ENCODE measurements around the gene GPC1.
"Not testable (repeated sequence)": the region's sequence is repeated elsewhere in the genome, so short reads cannot be mapped to it uniquely, and the experiment has no call there.

Gene GPC1

DNA sequence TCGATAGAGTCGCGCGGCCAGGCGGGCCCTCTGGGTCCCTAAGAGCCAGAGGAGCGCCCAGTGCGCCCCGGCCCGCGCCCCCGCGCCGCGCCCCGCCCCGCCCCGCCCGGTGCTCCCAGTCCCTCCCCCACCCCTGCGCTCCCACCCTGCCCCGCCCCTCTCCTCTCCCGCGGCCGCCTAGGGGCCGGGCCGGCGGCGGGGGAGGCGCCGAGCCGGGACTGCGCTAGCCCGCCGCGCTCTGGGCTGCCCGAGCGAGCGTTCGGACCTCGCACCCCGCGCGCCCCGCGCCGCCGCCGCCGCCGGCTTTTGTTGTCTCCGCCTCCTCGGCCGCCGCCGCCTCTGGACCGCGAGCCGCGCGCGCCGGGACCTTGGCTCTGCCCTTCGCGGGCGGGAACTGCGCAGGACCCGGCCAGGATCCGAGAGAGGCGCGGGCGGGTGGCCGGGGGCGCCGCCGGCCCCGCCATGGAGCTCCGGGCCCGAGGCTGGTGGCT, at the start of gene GPC1:
GPC1 (plus strand) TSS at position 207 of the 491 bp plus-strand sequence; CDS start at position 463, 256 bp downstream.
- peak; percentile 86 for DNase-seq

- DNase-seq, result no peak
Observed at GRCh38 chr2:240386326-240386725, 49.1 kb upstream of the GPC1 start.

DNA sequence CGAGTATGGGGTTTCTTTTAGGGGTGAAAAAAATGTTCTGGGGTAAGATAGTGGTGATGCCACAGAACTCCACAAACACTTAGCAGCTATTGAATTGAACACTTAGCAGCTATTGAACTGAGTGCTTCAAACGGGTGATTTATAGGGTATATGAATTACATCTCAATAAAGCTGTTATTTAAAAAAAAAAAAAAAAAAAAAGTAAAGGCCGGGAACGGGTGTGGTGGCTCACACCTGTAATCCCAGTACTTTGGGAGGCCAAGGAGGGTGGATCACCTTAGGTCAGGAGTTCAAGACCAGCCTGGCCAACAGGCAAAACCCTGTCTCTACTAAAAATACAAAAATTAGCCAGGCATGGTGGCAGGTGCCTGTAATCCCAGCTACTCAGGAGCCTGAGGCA, 48.7 kb upstream of the GPC1 start:
- DNase-seq, result not testable (repeated sequence)

DNA sequence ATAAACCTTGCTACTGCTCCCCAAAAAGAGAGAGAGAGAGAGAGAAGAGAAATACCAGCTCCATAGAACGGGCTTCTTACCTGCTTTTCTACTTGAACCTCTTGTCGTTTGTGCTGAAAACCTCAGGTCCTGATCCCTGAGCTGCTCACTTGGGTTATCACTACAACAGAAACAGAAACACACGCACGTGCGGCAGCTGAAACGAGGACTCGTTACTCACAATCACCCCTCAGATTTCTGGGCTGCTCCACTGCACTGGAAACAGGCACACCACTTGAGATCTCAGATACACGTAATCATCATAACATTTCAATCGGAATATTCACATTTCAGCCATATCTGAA, 48.2 kb upstream of the GPC1 start:
- no peak for DNase-seq

DNA sequence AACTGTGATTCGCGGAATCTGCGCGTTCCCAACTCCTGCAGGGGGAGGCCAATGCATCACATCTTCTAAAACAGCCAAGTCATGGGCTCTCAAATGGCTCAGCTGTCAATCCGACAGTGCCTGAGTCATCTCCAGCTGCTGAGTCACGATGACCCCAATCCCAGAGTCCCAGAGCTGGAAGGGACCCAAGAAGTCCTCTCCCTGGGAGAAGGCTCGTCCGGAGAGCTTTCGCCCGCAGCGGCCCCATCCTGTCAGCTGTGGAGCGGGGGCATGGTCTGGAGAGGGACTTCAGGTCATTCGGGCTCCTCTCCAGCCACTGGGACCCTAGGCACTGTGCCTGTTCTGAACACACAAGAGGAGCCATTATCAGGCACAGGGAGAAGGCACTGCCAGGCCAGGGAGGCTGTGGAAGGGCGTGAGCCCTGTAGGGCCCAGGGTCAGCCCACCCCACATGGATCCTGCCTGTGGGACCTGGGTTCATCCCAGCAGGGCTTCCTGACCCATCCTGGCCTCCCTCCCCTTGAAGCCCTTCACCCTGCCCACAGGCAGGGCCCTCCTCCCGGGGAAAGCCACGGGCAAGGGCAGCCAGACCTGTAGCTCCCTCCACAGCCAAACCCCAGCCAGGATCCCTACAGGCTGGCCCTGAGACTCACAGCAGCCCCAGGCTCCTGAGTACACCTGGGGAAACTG, 47.6 kb upstream of the GPC1 start:
- DNase-seq, result peak; percentile 83

DNA sequence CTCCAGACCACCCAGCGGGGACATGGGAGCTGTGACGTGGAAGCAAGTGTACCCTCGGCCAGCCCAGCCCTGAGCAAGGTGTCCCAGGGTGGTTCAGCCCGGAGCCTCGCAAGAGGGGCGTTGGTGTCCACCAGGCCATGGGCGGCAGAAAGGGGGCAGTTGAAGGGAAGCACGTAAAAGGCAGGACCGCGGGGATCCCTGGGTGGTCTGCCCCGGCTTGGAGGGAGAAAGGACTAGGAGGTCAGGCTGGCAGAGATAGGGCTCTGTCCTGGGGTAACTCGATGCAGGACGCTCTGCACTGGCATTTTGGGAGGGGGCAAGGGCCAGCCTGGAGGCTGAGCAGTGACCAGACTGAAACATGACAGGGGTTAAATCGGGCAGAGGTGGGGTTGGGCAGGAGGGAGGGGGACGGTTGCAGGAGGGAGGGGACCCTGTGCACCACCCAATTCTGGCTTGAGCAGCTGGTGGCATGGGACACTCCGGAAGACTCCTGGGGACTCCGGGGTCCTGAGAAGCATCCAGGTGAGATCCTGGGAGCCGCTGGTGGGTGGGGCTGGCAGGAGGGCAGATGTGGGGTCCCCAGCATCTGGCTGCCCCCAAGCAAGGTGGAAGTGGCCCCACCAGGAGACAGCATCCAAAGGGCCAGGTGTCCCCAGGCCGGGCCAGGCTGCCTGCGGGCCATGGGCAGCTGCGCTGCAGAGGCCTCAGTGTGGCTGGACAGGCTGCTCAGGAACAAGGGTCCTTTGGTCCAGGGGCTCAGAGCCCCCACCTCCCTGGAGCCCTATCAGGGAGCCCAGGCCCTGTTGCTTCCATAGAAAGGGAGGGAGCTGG, 46.8 kb upstream of the GPC1 start:
- DNase-seq, result no peak

GRCh38 chr2:240389302-240389805, 46.1 kb upstream of the GPC1 start:
- DNase-seq, result no peak

- peak; percentile 49 for DNase-seq
Observed at GRCh38 chr2:240390091-240391073, 45.1 kb upstream of the GPC1 start.

- peak; percentile 49 for DNase-seq
Observed at GRCh38 chr2:240391111-240392051, 44.1 kb upstream of the GPC1 start.

DNA sequence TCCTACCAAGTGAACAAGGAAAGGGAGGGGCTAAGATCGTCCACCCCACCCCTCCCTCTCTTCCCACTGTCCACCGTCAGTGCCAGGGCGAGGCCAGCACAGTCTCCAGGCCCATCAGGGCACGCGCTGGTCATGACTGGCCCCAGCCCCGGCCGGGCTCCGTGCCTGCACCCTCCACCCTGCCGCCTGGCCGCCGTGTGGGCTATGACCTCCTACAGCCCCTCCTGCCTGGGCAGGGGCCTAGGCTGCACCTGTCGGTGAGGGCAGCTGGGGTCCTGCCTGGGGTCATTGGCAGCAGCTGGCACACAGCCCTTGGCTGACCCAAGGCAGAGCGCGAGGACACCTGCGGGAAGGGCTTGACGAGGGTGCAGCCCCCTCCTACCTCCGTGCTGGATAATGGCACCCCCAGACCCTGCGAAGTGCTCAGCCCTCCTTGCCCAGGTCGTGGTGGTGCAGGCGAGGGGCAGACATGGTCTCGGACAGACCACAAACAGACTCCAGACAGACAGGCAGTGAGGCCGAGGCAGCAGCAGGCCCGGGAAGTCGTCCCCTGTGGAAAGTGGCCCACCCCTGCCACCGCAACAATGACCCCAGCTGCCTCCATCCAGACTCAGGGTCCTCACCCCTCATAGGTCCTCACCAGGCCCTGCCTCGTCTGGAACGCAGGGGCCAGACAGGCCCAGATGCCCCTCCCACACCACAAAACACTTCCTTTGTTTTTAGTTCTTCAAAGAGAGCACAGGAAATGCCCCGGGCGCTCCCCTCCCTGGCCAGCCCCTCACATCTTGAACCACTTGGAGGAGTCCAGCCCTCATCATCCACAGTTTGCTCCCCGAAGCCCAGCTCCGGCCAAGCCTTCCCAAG, 43.1 kb upstream of the GPC1 start:
- DNase-seq, result peak; percentile 73

DNA sequence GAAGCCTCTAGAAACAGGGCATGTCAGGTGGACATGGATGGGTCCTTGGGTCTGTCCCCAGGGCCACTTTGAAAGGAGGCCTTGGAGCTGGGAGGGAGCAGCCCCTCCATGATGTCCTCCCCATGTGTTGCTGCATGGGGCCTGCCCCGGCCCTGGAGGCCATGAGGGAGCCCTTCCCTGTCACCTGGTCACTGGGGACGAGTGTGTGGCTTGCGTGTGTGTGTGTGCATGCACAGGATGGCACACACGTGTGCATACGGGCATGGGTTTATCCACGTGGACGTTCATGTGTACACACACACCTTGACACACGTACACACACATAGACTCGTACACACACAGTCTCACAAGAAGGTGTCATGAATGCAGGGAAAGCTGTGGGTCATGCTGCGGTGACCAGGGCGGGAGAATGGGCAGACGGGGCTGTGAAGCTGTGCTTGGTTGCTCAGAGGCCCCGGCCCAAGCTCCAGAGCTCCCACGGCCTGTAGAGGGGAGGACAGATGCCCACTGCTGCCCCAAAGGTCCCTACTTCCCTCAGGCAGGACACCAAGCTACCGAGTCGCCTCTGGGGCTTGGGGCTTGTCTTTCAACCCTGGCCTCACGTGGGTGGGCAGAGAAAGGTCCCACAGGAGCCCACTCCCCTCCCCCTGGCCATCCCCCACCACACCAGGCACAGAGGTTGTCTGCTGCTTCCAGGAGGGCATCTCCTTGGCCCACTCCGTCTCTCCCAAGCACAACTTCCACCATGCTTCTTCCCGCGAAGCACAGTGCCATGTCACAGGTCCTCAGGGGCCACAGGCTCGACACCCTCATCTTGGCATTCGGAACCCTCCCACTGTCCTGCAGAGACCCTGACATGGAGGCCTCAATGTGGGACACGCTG, 42.3 kb upstream of the GPC1 start:
- DNase-seq, result peak; percentile 45

- peak; percentile 51 for DNase-seq
Observed at GRCh38 chr2:240393831-240394410, 41.5 kb upstream of the GPC1 start.

DNA sequence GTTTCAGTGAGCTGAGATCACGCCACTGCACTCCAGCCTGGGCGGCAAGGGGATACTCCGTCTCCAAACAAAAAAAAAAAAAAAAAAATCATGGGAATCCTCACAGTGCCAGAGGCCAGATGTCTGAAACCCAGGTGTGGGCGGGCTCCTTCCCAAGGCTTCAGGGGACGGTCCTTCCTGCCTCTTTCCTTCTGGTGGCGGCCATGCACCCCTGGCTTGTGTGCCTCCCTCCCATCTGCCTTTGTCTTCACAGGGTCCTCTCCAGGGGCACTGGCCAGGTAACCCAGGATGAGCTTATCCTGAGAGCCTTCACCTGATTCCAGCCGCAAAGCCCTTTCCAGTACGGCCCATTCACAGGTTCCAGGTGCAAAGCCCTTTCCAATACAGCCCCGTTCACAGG, 40.9 kb upstream of the GPC1 start:
- peak; percentile 40 for DNase-seq

GRCh38 chr2:240395448-240395847, 40.0 kb upstream of the GPC1 start:
- peak; percentile 30 for DNase-seq

DNA sequence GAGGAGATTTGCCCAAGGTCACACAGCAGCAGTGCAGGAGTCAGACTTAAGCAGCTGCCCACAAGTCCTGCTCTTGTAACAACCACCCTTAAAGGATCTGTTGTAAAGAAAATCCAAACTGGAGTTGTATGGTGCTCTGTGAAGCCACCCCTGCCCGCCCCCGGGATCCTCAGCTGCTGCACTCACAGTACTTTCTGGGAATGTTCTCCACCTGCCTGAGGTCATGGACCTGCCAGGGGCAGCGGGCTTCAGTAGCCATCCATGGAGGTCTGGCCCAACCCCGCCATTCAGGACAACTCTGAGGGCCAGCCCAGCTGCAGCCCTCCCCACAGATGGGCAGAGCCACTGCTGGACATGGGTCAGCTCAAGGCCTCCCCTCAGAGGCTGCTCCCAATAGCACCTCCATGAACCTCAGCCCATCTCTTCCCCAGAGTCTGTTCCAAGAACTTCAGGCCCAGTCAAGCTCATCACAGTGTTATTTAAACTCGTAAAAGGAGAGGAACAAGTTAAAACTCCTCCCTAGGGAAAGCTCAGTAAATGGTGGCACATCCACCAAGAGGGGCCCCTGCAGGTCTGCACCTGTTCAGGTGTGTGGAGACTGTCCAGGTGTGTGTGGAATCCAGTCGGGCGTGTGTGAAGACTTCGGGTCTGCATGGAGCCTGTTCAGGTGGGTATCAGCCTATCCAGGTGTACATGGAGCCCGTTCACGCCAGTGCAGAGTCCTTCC, 39.4 kb upstream of the GPC1 start:
- peak; percentile 44 for DNase-seq

GRCh38 chr2:240396623-240397541, 38.6 kb upstream of the GPC1 start:
- peak; percentile 36 for DNase-seq

- DNase-seq, result peak; percentile 26
Observed at GRCh38 chr2:240397542-240397916, 37.9 kb upstream of the GPC1 start.

Measured in islet precursor cell (in vitro differentiated cells).